Fibroblast of the conjunctiva (primary cell): Measurements from ENCODE around the gene FMO3.
A peak's percentile ranks its signal among the peaks of the same experiment; 100 is the strongest.

Experiments
- DNase-seq: peaks from one replicate; pipeline ENCODE4 v3.0.0-alpha.2; 2010; ENCODE audit warnings: low read depth

FMO3 gene

DNA sequence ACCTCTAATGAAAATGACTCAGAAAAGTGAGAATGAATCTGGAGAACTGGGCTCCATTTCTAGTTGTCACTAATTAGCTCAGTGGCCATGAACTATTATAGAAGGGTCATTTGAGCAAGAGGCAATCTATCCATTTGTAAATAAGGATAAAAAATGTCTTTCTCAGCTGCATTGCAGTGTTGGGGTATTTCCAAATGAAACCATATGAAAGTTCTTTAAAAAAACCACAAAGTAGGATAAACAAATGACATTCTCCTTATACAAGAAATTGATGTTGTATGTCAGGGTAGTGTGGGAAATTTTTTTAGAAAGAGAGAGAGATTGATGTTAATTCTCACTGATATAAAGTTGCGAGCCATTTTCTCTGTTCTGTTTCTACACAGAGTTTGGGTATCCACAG, 26.0 kb downstream of the FMO3 start:
- no peak for DNase-seq

DNA sequence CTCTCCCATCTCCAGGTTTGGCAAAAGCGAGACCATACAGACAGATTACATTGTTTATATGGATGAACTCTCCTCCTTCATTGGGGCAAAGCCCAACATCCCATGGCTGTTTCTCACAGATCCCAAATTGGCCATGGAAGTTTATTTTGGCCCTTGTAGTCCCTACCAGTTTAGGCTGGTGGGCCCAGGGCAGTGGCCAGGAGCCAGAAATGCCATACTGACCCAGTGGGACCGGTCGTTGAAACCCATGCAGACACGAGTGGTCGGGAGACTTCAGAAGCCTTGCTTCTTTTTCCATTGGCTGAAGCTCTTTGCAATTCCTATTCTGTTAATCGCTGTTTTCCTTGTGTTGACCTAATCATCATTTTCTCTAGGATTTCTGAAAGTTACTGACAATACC, 26.4 kb downstream of the FMO3 start:
- no peak for DNase-seq

DNA sequence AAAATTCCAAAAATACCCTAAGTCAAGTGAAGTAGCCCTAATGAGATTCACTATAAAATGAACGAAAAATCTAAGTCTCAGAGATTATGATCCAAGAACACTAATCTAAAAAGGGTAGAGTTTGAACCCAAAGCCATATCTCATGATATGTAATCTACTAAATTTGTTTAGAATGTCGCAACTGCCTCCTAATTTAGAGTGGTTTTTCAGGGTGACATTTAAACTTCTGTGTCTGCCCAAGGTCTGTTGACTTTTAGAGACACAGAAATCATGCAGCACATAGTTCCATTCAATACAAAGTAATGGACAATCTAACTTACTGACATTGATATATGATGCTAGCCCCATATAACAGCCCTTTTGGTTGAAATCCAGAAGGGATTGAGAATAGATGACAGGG, 28.9 kb downstream of the FMO3 start:
- no peak for DNase-seq

DNA sequence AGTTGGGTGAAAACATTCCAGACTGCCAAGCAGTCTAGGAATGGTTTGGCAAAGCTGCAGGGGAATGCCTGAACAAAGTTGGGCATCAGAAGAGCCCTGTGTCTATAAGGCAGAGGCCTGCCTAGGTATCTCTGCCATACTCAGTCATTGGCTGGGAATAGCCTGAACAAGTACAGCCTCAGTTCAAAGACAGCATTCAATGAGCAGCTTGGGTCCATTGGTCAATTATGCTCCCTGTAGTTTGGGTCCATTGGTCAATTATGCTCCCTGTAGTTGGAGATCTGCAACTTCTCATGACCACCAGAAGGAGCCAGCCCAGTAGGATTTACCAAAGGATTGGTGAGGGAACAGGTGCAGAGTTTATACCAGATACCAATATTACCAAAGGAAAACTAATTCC, 31.6 kb downstream of the FMO3 start:
- no peak for DNase-seq

DNA sequence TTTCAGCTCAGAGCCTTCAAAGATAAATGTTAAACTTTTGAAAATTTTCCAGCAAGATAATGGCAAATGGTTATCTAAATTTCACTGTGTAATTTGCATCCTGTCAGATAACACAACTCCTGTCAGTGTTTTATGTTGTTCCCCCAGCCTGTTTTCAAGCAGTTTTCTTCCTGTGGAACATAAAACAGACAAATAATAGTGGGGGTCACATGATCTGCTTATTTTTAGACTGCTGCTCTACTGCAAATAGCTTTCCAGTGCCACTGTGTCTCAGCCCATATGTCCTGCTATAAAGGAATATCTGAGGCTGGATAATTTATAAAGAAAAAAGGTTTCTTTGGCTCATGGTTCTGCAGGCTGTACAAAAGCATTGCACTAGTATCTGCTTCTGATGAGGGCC, 32.2 kb downstream of the FMO3 start:
- DNase-seq = no peak

DNA sequence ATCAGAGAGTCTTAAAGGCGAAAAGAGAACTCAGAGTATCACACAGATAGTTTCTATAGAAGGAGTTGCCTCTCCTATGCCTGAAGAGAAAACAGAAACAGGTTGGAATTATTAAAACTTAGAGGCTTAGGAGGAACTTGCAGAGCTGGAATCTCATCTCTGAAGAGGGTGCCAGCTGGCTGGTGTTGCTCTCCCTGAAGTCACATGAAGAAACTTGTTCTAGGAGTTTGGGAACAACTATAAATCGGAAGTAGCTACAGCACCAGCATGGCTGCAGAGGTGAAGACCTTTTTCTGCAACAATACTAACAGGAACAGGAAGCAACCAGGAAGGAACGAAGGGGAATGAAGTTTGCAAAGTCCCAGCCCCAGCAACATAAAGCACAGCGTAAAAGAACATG, 35.8 kb downstream of the FMO3 start:
- DNase-seq = no peak

DNA sequence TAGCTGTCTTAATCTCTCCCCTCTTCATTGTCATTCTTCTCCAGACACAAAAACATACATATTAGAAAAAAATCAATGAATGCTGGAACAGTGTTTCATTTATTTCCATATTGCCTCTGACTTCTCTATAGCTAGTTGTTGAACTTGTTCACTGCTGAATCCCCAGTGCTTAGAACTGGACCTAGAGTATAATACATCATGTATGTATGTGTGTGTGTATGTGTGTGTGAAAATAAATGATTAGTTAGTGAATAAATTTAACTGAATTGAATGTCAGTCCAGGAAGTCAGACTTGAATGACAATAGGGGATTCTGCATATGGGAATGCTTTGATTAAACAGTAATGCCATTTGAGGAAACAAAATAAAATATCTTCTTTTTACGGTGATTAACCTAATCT, 36.4 kb downstream of the FMO3 start:
- no peak for DNase-seq

DNA sequence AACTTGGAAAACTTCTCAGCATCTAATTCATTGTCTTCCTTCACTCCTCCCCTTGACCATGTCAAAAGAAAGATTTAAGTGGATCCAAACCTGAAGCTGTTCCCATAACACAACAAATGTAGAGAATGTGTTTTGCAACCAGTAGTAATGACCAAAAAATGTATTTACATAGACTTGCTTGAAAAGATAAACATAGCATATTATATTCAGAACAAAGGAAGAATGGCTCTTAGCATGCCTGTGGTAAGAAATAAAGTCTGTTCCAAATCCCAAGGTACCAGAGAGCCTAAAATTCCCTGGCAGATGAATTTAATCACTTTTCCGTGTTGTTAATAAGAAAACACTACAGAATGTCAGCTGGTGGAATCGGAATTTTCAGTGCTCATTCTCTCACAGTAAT, 36.8 kb downstream of the FMO3 start:
- peak; percentile 83 for DNase-seq

DNA sequence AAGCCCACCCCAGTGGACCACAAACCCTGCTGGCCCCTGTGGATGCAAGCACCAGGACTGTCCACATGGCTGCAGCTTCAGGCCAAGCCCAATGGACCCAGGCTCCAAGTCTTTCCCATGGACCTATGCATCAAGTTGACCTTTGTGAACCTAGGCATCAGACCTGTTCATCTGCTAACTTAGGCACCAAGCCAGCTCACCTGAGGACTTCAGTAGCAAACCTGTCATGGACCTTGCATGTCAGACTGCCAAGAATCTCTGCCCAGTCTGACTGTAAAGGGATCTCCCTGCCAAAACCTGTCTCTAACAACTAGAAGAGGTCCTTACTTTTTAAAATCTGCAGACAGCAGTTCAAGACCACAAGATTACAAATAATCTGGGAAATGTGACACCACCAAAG, 37.8 kb downstream of the FMO3 start:
- no peak for DNase-seq

DNA sequence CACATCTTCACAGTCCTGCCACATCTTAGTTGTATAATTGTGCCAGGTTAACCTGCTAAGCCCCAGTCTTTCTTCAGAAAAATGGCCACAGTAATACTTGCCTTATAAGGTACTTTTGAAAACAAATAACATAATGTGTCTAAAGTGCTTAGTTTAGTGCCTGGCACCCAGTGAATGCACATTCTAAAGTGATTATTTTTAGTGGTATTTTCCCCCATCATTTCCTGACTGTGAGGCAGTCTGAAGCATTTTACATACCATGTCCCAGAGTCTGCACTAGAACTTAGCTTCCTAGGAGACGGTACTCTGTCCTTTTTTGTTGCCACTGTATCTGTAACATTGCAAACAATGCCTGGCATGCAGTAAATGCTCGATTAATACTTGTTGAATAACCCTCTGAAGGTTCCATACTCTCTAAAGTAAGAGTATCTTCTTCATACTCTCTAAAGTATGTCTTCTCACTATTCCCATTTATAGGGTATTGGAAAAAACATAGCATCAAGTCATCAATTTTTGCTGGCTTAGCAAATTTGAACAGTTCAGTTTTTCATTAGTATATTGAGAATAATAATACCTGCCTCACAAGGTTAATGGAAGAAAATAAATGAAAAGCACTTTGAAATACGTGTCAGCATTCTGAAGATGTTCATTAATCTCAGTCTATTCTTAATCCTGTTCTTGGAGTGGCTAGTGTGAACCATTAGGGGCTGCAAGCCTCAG, 43.7 kb downstream of the FMO3 start:
- no peak for DNase-seq

DNA sequence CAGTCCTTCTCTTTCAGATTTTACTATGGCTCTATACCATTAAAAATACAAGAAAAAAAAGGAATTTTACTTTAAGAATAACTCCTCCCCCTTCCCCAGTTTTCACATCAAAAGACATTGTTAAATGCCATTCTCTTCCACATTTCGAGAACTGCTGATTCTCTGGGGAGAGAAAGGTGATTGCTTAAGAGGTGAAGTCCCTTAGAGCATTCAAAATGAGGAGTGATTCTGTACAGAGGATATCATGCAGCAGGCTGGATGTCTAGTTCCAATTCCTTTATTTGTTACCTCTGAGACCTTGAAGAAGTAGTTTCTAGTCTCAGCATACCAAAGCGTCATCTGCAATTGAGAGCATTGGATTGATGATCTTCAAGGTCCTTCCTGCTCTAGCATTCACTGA, 46.9 kb downstream of the FMO3 start:
- no peak for DNase-seq

DNA sequence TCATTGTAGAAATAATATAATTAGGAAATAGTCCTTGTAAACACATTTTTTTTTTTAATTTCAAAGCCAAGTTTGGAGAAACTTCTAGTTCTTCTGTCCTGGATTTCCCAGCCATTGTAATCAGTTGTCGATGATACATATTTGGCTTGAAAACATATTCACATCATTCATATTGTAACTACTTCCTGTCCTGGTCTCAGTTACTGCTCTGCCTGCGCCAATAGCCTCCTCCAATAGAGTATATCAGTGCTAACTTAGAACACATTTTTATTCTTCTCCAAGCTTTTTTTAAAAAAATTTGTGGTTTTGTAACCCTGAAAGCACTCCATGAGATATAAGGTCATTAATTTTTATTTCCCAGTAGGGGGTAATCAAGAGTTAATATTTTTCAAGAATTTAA, 48.3 kb downstream of the FMO3 start:
- DNase-seq = no peak

DNA sequence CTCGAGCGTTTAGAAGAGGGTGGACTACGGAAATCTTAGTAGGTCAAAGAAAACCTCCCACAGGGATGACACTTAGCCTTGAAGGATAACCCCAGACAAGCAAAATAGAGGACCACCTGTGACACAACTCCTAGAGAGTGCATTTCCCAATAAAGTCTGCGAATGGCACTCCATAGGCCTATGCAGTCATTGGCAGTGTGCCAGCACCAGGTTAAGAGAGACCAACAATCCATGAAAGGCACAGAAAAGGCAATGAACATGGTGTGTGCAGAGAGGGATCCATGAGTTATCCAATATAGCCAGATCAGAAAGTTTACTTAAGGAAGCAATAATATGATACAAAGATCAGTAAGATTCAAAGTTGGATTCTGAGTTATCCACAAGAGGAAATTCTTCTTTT, 49.2 kb downstream of the FMO3 start:
- DNase-seq = no peak

DNA sequence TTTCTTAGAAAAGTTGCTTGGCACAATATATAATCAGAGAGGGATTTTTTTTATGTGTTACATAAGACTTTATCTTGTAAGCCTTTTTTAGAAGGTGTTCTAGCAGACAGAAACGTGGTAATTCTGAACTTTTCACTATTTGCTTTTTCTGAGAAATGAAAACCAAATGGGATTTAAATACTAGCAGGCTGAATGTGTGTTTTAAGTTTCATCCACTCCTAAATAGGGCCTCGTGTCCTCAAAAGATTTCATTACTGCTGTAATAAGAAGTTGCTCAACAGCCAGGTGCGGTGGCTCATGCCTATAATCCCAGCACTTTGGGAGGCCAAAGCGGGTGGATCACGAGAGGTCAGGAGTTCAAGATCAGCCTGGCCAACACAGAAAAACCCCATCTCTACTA, 49.7 kb downstream of the FMO3 start:
- peak; percentile 48 for DNase-seq

DNA sequence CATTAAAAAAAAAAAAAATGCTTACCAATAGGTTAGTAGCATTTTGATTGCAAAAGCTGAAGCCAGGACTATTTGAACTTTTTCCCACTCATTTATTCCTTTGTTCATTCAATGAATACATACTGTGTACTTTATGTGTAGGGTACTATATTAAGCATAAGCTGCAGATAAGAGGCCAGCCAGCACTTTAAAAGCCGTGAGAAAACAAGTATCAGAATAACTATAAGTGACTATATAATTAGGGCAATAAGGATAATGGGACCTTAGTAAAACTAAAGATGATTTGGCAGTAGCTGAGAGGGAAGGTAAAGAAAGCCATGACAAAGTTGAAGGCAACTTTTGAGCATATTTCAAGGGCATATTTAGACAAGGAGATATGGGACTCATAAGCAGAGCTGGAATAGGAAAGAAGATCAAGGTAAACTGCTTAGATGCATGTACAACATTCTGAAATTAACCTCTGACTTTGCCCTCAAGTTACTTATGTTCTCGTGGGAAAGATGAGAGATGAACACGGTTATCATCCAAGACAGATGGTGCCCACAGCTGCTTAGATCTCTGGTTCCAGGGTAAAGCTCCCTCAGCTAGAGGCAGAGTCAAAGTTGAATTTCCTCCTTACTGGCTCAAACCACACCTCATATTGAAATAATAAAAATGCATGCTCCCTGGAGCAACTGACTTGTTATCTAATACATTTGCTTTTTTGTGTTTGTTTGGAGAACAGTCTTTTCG, 50.4 kb downstream of the FMO3 start:
- no peak for DNase-seq

DNA sequence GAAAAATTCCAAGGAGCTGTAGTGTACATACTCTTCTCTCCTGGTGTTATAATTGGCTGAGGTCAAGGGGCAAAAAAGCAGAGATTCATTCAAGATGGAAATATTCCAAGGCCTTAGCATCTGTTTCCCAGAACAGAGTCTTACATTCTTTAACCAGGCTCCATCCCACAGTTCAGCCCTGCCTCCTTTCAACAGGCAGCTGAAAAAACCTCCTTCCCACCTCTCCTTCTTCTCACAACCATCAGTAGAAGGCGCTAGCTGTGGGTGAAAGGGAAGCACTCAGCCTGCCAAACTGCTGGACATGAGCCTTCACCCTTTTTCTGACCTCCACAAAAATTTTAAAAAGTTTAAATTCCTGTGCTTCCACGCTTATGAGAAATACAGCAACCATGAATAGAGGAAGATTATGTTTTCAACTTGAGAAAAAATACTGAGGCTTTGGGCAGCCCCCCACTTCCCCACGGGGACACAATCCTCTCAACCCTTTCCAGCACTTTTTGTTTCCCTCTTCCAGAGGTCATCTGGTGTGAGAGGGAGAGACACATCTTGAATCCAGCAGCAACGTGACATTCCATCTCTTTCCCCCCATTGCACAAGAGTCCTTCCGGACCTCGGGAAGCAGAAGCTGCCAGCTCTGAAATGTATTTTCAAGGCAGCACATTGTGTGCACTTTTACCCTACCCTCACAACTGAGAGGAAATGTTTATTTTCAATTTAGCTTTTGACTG, 51.1 kb downstream of the FMO3 start:
- DNase-seq = peak; percentile 99

DNA sequence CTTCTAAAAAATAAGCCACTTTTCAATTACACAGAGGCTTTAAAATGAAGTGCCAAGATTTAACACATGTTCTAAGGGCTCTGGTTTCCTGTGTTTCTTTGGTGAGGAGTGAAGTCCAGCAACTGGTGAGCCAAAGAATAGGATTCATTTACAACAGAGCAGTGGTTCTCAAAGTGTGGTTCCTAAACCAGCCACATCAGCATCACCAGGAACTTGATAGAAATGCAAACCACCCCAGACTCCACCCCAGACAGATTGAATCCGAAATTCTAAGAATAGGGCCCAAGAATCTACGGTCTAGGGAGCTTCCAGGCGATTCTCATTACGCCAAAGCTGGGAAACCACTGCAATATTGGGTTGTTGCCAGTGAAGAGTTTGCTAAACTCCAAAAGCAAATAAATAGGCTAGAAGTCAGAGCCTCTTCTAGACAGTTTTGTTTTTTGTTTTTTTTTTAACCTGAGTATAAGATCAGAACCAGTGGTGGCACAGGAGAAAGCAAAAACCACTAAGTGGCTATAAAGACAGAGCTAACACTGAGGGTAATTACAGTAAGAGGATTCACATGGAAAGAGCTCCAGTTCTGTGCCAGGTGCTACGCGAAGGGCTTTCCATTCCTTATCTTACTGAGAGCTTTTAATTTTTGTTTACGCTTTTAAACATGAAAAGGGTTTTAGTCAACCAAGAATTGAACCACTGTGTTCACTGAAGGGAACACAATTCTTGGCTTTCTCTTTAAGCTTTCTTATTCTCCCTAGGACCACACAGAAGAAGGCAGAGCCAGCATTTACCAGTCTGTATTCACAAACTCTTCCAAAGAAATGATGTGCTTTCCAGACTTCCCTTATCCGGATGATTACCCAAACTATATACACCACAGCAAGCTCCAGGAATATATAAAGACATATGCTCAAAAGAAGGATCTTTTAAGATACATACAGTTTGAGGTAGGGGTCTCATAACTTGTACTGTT, 52.0 kb downstream of the FMO3 start:
- DNase-seq = peak; percentile 87

DNA sequence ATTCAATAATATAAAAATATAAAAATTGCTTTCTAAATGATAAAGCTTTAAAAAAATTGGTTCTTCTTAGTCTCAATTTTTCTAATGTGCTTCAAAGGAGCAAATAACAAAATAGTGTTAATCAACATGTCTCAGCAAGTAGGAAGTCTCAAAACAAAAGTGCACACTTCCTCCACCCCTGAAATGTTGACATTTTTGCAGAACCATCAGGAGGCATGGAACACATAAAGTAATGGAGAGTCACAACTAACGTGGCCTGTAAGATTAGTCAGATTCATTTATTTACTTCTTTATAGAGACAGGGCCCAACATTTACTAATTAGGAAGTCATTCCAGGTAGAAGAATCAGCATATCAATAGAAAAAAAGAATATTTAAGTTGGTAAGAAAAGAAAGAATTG, 59.5 kb downstream of the FMO3 start:
- DNase-seq = no peak

DNA sequence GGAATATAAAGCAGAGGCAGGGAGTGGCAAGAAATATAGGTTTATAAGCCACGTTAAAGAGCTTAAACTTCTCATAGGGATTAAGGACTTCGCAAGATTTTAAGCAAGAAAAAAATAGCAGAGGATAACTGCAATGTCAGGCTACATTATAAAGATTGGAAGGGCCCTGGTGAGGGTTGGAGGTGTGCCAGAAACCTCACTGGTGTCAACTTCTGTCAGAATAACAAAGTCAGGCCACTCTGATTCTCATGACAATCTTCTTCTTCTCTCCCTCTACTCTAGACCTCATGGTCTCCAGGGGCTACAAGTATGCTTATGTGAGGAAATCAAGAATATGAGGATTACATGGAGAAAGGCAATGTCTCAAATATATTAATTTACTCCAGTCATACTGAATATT, 61.8 kb downstream of the FMO3 start:
- DNase-seq = no peak

DNA sequence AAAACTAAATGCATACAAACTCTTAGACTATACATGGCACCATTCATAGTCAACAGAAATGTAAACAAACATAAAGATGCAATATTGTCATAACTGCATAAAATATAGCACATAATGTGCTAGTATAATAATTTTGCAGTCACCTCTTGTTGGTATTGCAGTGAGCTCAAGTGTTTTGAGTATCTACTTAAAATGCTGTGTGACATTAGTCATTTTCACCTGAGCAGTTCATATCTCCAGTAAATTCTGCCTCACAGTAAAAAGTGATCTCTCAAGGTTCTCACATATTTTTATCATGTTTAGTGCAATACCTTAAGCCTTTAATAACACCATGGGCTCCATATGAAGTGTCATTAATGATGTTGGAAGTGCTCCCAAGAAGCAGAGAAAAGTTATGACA, 64.8 kb downstream of the FMO3 start:
- DNase-seq = no peak

DNA sequence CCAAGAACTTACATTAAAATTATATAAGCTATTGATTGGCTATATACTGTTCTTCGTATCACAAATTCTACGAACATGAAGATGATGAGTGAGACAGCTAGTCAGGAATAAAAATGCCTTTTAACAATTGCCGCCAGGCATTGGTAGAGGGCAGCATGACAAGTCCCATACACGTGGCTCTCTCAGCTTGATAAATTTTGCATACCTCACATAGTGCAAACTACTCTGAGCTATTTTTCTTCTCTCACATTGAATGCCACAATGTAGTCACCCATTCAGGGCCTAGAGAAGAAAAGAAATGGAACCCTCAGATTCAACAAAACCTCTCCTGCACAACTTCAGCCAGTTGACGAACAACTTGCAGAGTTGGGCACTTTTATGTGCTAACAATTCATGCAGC, 67.4 kb downstream of the FMO3 start:
- no peak for DNase-seq

DNA sequence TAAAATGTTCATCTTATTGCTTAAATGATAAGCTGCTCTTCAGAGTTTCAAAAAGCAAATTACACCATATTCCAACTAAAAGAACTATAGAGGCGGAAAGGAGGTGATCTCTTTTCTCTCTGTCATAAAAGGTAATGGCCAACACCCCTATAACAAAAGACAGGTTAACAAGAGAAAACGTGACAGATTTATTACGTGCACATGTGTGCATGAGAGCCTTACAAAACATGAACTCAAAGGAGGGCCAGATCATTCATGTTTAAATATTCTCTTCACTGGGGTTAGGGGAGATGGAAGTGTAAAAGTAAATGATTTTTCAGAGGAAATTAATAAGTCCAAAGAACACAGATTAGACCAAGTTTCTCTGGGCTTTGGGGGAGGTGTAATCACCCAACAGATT, 67.8 kb downstream of the FMO3 start:
- DNase-seq = no peak
